HUES64 (cell line): ENCODE data around the gene TOX2.
A peak's percentile ranks its signal among the peaks of the same experiment; 100 is the strongest.

Experiments used
- H3K27ac ChIP-seq: 2 replicates; pipeline ENCODE4 v1.7.0; 2013; ENCODE audit warnings: low read depth, low read length, inconsistent platforms
- H3K27me3 ChIP-seq: 2 replicates; pipeline ENCODE4 v1.6.1; 2013; ENCODE audit warnings: mild to moderate bottlenecking, low read length; ENCODE audit not compliant: insufficient read depth
- H3K36me3 ChIP-seq: 2 replicates; pipeline ENCODE4 v1.6.1; 2013; ENCODE audit warnings: mild to moderate bottlenecking, low read length; ENCODE audit not compliant: insufficient read depth
- H3K4me1 ChIP-seq: 2 replicates; pipeline ENCODE4 v1.6.1; 2013; ENCODE audit warnings: mild to moderate bottlenecking, low read length, moderate library complexity; ENCODE audit not compliant: insufficient read depth
- H3K4me3 ChIP-seq: 2 replicates; pipeline ENCODE4 v1.5.1; 2013; ENCODE audit warnings: mild to moderate bottlenecking, low read length, moderate library complexity
- H3K9ac ChIP-seq: 2 replicates; pipeline ENCODE4 v1.6.1; 2013; ENCODE audit warnings: mild to moderate bottlenecking, low read depth, low read length
- H3K9me3 ChIP-seq: 2 replicates; pipeline ENCODE4 v1.6.1; 2013; ENCODE audit warnings: low read depth, low read length; ENCODE audit not compliant: insufficient read depth
- WGBS: fragments of 150-250, 120-280 bp; methylation state at CpG from one replicate; pipeline ENCODE4 v1.1.7; 2013; ENCODE audit warnings: missing lambda C conversion rate; 5-methylcytosine and 5-hydroxymethylcytosine counted together

TOX2 gene

GRCh38 chr20:43916073-43916880 is 1.6 kb downstream of the TOX2 start:
- Histone ChIP-seq H3K4me3 (peak overlapping the region; percentile 55), H3K4me1 (peaks cover 4% of the 10 kb centered on the region; the same call in 1 of the 2 replicates), H3K9me3 (peaks cover 4% of the 10 kb centered on the region; the same call in 1 of the 2 replicates), H3K27ac (no peak overlapping the region), H3K27me3 (peaks cover 49% of the 10 kb centered on the region), H3K9ac (no peak overlapping the region; the same call in 1 of the 2 replicates), H3K36me3 (no peaks in the 10 kb centered on the region)
- WGBS = 5% methylated on average over 50 of the region's 50 CpGs

DNA sequence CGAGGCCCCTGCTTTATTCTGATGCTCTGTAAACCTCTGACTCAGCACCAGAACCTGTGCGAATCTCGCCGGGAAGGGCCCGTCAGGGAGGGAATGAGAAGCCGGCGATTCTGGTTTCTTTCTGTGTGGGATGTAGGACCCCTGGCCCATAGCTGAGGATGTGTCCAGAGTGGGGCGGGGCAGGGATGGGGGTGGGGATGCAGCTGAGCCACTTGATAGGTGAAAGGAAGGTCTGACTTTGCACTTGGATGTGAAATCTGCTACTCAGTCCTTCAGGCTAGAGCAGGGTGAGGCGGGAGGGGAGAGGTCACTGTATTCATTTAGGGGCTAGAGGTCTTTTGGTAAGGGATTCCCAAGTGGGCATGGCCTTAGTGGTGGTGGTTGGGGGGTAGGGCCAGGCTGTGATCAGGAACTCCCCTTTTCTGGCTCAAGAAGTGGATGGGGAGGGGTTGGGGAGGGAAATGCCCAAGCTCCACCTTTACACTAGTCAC is 2.3 kb downstream of the TOX2 start:
- Histone ChIP-seq H3K27me3 (peaks cover 49% of the 10 kb centered on the region), H3K36me3 (no peaks in the 10 kb centered on the region), H3K27ac (no peak overlapping the region), H3K9me3 (peaks cover 4% of the 10 kb centered on the region; the same call in 1 of the 2 replicates), H3K9ac (no peak overlapping the region), H3K4me3 (no peak overlapping the region; the same call in 1 of the 2 replicates), H3K4me1 (peaks cover 4% of the 10 kb centered on the region; the same call in 1 of the 2 replicates)
- WGBS = 24% methylated on average over 9 of the region's 9 CpGs

DNA sequence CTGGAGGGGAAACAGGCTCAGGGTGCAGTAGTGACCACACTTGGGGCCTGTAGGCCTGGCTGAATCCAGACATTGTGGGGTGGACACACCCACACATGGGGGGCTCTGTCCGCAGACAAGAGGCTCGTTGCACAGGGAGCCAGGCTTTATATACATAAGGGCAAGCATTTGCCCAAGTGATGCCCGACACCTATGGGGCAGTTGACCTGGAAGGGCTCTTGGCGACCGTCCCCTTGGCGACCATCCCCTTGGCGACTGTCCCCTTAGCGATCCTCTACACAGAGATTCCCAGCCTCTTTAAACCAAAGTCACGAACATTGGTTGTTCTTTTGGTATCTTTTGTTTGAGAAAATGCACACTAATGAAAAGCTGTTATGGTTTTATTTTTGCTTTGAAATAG is 2.7 kb downstream of the TOX2 start:
- Histone ChIP-seq H3K9ac (no peak overlapping the region), H3K27ac (no peak overlapping the region), H3K4me1 (peaks cover 4% of the 10 kb centered on the region; the same call in 1 of the 2 replicates), H3K36me3 (no peaks in the 10 kb centered on the region), H3K9me3 (peaks cover 4% of the 10 kb centered on the region; the same call in 1 of the 2 replicates), H3K27me3 (peaks cover 49% of the 10 kb centered on the region), H3K4me3 (no peak overlapping the region)
- WGBS = 85% methylated on average over 8 of the region's 9 CpGs

- WGBS = 83% methylated on average over 6 of the region's 6 CpGs
- H3K27me3 ChIP-seq = peaks cover 40% of the 10 kb centered on the region
- no peak overlapping the region for H3K4me3 ChIP-seq
- H3K27ac ChIP-seq = no peak overlapping the region
- no peak overlapping the region for H3K9ac ChIP-seq
- no peaks in the 10 kb centered on the region for H3K9me3 ChIP-seq
- H3K4me1 ChIP-seq = peaks cover 4% of the 10 kb centered on the region; the same call in 1 of the 2 replicates
- no peaks in the 10 kb centered on the region for H3K36me3 ChIP-seq
Measured at GRCh38 chr20:43919686-43920403, 5.2 kb downstream of the TOX2 start.

DNA sequence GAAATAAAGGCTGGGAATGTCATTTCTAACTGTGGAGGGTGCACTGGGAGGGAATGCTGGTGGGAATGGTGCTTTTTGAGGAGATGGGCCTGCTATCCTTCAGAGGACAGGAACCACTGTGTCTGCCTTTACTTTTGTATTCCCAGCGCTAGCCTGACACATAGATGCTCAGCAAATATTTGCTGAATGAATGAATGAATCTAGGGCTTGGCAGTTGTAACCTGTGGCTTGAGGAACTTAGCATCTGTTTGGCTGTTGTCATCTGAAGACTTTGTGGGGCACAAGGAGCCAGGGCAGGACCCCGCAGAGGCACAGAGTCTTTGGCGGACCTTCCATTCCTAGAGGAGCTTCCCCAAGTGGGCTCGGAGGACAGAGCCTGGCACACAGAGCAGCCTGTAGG is 6.1 kb downstream of the TOX2 start:
- WGBS = 99% methylated on average over 4 of the region's 4 CpGs
- Histone ChIP-seq H3K36me3 (no peaks in the 10 kb centered on the region), H3K27ac (no peak overlapping the region), H3K9ac (no peak overlapping the region), H3K27me3 (peaks cover 30% of the 10 kb centered on the region), H3K9me3 (no peaks in the 10 kb centered on the region), H3K4me3 (no peak overlapping the region), H3K4me1 (peaks cover 6% of the 10 kb centered on the region; the same call in 1 of the 2 replicates)

DNA sequence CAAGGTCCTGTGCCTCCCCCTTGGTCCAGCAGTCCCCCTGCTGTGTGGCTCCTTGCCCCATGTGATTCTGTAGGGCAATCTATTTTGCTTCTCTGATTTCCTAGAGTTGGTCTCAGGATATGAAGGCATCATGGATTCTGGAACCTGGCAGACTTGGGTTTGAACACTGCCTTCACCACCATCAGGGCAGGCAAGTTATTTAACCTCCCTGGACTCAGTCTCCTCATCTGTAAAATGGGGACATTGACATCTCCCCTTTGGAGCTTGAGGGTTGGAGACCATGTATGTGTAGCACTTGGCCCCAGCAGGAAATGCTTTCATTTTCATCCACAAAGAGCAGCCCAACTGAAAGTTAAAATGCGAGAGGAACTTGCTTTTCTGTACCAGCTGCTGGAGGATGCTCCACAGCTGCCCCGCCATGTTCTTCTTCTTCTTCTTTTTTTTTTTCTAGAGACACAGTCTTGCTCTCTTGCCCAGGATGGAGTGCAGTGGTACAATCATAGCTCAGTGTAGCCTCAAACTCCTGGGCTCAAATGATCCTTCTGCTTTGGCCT is 6.7 kb downstream of the TOX2 start:
- Histone ChIP-seq H3K36me3 (no peaks in the 10 kb centered on the region), H3K9ac (no peak overlapping the region), H3K4me1 (peaks cover 6% of the 10 kb centered on the region; the same call in 1 of the 2 replicates), H3K27ac (no peak overlapping the region), H3K4me3 (no peak overlapping the region), H3K27me3 (peaks cover 25% of the 10 kb centered on the region), H3K9me3 (no peaks in the 10 kb centered on the region)
- 96% methylated on average over 2 of the region's 2 CpGs for WGBS

- 95% methylated on average over 2 of the region's 2 CpGs for WGBS
- 0 out of 2 replicates have a peak, but pooled peaks cover 2% of the 10 kb centered on the region for H3K4me1 ChIP-seq
Measured at GRCh38 chr20:43922614-43923013, 8.0 kb downstream of the TOX2 start.

GRCh38 chr20:43923322-43923721 is 8.7 kb downstream of the TOX2 start:
- Histone ChIP-seq H3K9ac (no peak overlapping the region), H3K4me1 (0 out of 2 replicates have a peak, but pooled peaks cover 2% of the 10 kb centered on the region), H3K36me3 (no peaks in the 10 kb centered on the region), H3K4me3 (no peak overlapping the region), H3K9me3 (no peaks in the 10 kb centered on the region), H3K27me3 (peaks cover 5% of the 10 kb centered on the region), H3K27ac (no peak overlapping the region)
- WGBS = 95% methylated on average over 3 of the region's 3 CpGs

More at GRCh38 chr20:43922614-43923013, 8.0 kb downstream of the TOX2 start:
- no peaks in the 10 kb centered on the region for H3K9me3 ChIP-seq
- peaks cover 12% of the 10 kb centered on the region for H3K27me3 ChIP-seq
- H3K36me3 ChIP-seq = no peaks in the 10 kb centered on the region
- no peak overlapping the region for H3K4me3 ChIP-seq
- H3K27ac ChIP-seq = no peak overlapping the region
- H3K9ac ChIP-seq = no peak overlapping the region

DNA sequence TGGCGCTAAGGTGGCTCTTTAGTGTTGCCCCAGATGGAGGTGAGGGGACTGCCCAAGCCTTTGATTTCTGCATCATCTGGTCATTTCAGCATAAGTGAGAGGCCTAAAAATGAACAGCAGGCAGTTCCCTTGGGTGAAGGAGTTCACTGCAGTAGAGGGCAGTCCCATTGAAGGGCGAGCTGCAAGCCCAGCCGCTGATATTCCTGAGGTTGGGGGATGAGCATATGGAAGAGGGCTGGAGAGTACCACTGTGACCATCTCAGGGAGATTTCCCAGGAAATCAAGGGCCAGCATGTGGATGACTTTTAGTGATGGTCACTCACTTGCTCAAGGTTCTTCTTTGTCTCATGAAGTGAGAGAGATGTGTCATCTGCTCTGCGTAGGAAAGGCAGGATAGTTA is 9.3 kb downstream of the TOX2 start:
- H3K9me3 ChIP-seq = no peaks in the 10 kb centered on the region
- no peak overlapping the region for H3K4me3 ChIP-seq
- H3K36me3 ChIP-seq = no peaks in the 10 kb centered on the region
- 0 out of 2 replicates have a peak, but pooled peaks cover 2% of the 10 kb centered on the region for H3K4me1 ChIP-seq
- no peak overlapping the region for H3K27ac ChIP-seq
- no peak overlapping the region for H3K9ac ChIP-seq
- WGBS = 95% methylated on average over 4 of the region's 4 CpGs
- peaks cover 3% of the 10 kb centered on the region; the same call in 1 of the 2 replicates for H3K27me3 ChIP-seq

- H3K9ac ChIP-seq = no peak overlapping the region
- no peaks in the 10 kb centered on the region for H3K27me3 ChIP-seq
- H3K27ac ChIP-seq = no peak overlapping the region
- no peak overlapping the region for H3K4me3 ChIP-seq
- no peaks in the 10 kb centered on the region for H3K36me3 ChIP-seq
- 75% methylated on average over 10 of the region's 10 CpGs for WGBS
- no peaks in the 10 kb centered on the region for H3K9me3 ChIP-seq
- 0 out of 2 replicates have a peak, but pooled peaks cover 2% of the 10 kb centered on the region for H3K4me1 ChIP-seq
Measured at GRCh38 chr20:43925215-43925614, 10.6 kb downstream of the TOX2 start.
